GM12801 (cell line): ENCODE results near the gene ZFP91.

ENCODE experiments used
- TF ChIP-seq, protein P1 (sequence below): IDR thresholded peaks from one replicate; pipeline ENCODE4 v1.5.1; 2011; ENCODE audit warnings: control low read depth; ENCODE audit not compliant: insufficient read length; ENCODE audit errors: extremely low read depth

The ZFP91 gene

DNA sequence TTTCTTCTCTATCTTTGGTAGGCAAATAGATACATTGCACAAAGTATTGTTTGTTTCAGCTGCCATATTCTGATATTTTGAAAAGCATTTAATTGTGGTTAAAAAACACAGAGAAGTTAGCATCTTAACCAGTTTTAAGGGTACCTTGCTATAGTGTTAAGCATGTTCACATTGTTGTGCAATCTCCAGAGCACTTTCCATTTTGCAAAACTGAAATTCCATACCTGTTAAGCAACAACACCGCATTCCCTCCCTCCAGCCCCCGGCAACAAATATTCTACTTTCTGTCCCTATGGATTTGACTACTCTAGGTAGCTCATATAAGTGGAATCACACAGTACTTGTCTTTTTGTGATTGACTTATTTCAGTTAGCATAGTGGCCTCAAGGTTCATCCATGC, 77.5 kb downstream of the ZFP91 start:
- TF ChIP-seq, protein P1, sequence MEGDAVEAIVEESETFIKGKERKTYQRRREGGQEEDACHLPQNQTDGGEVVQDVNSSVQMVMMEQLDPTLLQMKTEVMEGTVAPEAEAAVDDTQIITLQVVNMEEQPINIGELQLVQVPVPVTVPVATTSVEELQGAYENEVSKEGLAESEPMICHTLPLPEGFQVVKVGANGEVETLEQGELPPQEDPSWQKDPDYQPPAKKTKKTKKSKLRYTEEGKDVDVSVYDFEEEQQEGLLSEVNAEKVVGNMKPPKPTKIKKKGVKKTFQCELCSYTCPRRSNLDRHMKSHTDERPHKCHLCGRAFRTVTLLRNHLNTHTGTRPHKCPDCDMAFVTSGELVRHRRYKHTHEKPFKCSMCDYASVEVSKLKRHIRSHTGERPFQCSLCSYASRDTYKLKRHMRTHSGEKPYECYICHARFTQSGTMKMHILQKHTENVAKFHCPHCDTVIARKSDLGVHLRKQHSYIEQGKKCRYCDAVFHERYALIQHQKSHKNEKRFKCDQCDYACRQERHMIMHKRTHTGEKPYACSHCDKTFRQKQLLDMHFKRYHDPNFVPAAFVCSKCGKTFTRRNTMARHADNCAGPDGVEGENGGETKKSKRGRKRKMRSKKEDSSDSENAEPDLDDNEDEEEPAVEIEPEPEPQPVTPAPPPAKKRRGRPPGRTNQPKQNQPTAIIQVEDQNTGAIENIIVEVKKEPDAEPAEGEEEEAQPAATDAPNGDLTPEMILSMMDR = no peak

GRCh38 chr11:58658623-58659022, 79.8 kb downstream of the ZFP91 start:
- TF ChIP-seq, protein P1 = no peak

GRCh38 chr11:58659404-58659803, 80.5 kb downstream of the ZFP91 start:
- TF ChIP-seq, protein P1 = no peak

DNA sequence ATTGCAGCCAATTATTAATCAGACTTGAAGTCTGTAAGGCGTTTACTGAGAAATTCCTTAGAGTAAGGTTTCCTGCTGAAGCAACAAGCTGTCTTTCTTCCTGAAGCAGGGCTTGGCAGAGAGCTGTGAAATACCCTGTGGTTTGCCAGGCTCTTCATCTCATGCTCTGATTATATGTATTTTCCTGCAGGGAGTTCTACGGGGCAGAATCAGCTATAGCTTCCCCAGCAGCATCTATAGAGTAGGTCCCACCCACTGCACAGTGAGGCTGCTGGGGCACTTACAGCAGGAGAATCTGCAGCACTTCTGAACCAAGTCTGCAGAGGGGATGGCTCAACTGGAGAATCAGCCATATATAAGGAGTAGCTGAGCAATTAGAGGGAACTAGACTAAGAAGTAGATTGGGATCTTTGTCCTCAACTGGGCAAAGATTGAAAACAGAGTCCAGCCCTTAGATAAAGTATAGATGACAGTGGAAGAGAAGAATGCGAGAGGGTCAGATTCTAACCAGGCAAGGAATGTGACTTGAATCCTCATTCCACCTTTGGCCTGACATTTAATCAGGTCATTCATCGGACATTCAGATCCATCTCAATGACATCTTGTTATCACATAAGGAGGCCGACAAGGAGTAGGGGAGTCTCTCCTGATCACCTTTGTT, 81.2 kb downstream of the ZFP91 start:
- TF ChIP-seq, protein P1 = no peak
